Activated naive CD4-positive, alpha-beta T cell treated with anti-CD3 and anti-CD28 coated beads for 36 hours (primary cell): Measurements from ENCODE around the gene STK32A. TPM values are rescaled to one million over a fixed set of nuclear protein-coding genes. Genes with fewer than 3 reads are reported as not detected.

Experiments used
- CTCF ChIA-PET: fragments of 350-600 bp; sonication (Branson Sonifier 250); formaldehyde crosslinking; loops from one replicate; lab custom pipeline; 2021; ENCODE audit warnings: antibody characterized with exemption; lab: Charles Lee
- DNase-seq: peaks from one replicate; pipeline ENCODE4 v3.0.0-alpha.2; 2020
- H3K27ac Mint-ChIP-seq: one replicate; pipeline ENCODE4 v1.8.0; 2021; ENCODE audit warnings: mild to moderate bottlenecking, mixed read lengths
- H3K27me3 Mint-ChIP-seq: one replicate; pipeline ENCODE4 v1.8.0; 2021; ENCODE audit warnings: low read depth, mixed read lengths
- H3K36me3 Mint-ChIP-seq: one replicate; pipeline ENCODE4 v1.8.0; 2021; ENCODE audit warnings: low read depth, mixed read lengths
- H3K4me1 Mint-ChIP-seq: one replicate; pipeline ENCODE4 v1.8.0; 2021; ENCODE audit warnings: low read depth, mixed read lengths
- H3K4me3 Mint-ChIP-seq: one replicate; pipeline ENCODE4 v1.8.0; 2021; ENCODE audit warnings: mild to moderate bottlenecking, moderate library complexity, mixed read lengths
- H3K9me3 Mint-ChIP-seq: one replicate; pipeline ENCODE4 v1.8.0; 2021; ENCODE audit warnings: mixed read lengths
- intact Hi-C: fragments of 100-400 bp; cut with micrococcal nuclease; formaldehyde crosslinking; loops from one replicate; pipeline ENCODE4 v1.15.1; 2023
- total RNA-seq, 2 experiments: library from RNA; stranded (reverse); gene quantifications; one replicate each; pipeline ENCODE4 v1.2.3, GENCODE V29; 2021

The STK32A gene
- total RNA-seq, 2 experiments from 2014 or later = not detected

DNA sequence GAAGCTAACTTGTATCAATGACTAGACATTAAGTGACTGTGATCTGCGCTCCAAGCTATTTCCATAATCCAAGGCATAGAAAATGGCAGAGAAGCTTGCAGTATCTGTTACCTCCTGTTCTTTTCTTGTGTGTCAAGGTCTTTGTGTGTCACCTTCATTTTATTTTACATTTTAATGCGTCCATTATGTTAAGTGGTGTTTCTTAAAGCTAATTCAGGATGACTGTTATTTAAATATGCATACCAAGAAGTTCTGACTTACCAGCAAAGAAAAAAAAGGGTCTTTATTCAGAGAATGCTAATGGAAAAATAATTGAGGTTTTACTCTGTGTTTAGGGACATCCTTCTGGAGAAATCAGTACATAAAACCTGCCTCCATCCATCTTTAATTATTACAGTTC, 52.3 kb downstream of the STK32A start:
- peaks cover 28% of the 10 kb centered on the region for H3K9me3 Mint-ChIP-seq
- H3K36me3 Mint-ChIP-seq = no peaks in the 10 kb centered on the region
- CTCF ChIA-PET = interaction anchor here (0.7 kb wide), 1 partner anchor 1029 kb away, joined by 3 read pairs; no protein-coding TSS in a partner anchor
- intact Hi-C loops = no loop called here
- no peak overlapping the region for H3K27ac Mint-ChIP-seq
- no peaks in the 10 kb centered on the region for H3K4me1 Mint-ChIP-seq
- H3K4me3 Mint-ChIP-seq = no peak overlapping the region
- H3K27me3 Mint-ChIP-seq = no peaks in the 10 kb centered on the region
- DNase-seq = no peak

GRCh38 chr5:147290261-147290660, 55.4 kb downstream of the STK32A start:
- intact Hi-C loops = no loop called here
- DNase-seq = no peak
- CTCF ChIA-PET = no interaction called here
- Mint-ChIP-seq H3K4me3 (no peak overlapping the region), H3K9me3 (peaks cover 12% of the 10 kb centered on the region), H3K4me1 (no peaks in the 10 kb centered on the region), H3K27me3 (no peaks in the 10 kb centered on the region), H3K36me3 (no peaks in the 10 kb centered on the region), H3K27ac (no peak overlapping the region)

DNA sequence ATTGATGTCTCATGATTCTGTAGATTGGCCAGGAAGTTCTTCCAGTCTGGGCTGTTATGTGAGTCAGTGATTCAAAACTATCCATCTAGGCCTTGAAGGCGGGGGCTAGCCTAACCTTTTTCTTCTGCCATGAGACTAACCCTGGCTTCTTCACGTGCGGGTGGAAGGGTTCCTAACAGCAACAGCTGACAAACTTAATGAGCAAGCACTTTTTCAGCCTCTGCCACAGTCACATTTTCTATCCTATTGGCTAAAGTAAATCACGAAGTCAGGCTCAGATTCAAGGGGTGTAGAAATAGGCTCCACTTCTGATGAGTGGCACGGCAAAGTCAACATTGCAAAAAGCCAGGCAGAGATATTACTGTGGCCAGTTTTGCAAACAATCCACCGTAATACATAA, 68.4 kb downstream of the STK32A start:
- no peak overlapping the region for H3K27ac Mint-ChIP-seq
- no peaks in the 10 kb centered on the region for H3K4me1 Mint-ChIP-seq
- intact Hi-C loops = no loop called here
- H3K9me3 Mint-ChIP-seq = peaks cover 2% of the 10 kb centered on the region
- no peaks in the 10 kb centered on the region for H3K27me3 Mint-ChIP-seq
- DNase-seq = no peak
- H3K36me3 Mint-ChIP-seq = no peaks in the 10 kb centered on the region
- CTCF ChIA-PET = no interaction called here
- no peak overlapping the region for H3K4me3 Mint-ChIP-seq

DNA sequence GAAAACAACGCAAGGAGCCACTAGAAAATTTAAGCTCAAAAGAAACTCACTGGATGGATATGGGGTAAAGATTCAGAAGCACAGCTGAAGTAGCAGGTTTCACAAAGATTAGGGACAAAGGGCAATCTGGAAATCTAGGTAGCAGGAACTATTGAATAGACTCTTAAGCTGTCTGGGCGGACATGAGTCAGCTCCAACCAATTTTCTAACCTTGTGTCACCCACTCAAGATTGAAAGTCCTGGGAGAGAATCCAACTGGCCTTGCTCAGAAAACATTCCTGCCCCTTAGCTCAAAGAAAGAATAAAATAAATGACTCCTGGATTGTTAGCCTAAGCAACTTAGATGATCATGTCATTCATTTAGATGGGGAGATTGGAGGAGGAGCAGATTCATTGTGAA, 69.2 kb downstream of the STK32A start:
- no peaks in the 10 kb centered on the region for H3K4me1 Mint-ChIP-seq
- CTCF ChIA-PET = no interaction called here
- H3K27me3 Mint-ChIP-seq = no peaks in the 10 kb centered on the region
- intact Hi-C loops = no loop called here
- H3K27ac Mint-ChIP-seq = no peak overlapping the region
- H3K4me3 Mint-ChIP-seq = no peak overlapping the region
- DNase-seq = no peak
- peaks cover 2% of the 10 kb centered on the region for H3K9me3 Mint-ChIP-seq
- no peaks in the 10 kb centered on the region for H3K36me3 Mint-ChIP-seq

- CTCF ChIA-PET = no interaction called here
- H3K36me3 Mint-ChIP-seq = no peaks in the 10 kb centered on the region
- no peak overlapping the region for H3K4me3 Mint-ChIP-seq
- DNase-seq = no peak
- intact Hi-C loops = no loop called here
- no peaks in the 10 kb centered on the region for H3K27me3 Mint-ChIP-seq
- H3K27ac Mint-ChIP-seq = no peak overlapping the region
- peaks cover 2% of the 10 kb centered on the region for H3K9me3 Mint-ChIP-seq
- H3K4me1 Mint-ChIP-seq = no peaks in the 10 kb centered on the region
Measured at GRCh38 chr5:147305147-147305546, 70.3 kb downstream of the STK32A start.

DNA sequence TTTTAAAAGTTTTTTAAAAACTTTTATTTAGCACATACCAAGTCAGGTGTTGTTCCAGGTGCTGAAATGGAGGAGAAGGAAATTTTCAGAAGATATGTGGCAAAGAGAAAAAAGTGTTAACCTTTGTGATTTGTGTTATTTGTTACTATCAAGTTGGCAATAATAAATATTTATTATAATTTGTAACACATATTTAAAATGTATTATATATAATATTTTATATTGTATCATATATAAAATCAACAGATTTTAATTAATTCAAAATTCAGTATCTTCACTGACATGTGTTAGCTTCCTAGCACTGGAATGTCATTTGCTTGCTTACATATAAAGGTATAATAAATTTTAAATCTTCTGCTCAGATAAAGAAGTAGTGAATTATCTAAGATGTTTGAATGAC, 71.5 kb downstream of the STK32A start:
- no peak overlapping the region for H3K27ac Mint-ChIP-seq
- CTCF ChIA-PET = no interaction called here

GRCh38 chr5:147307170-147307569, 72.3 kb downstream of the STK32A start:
- intact Hi-C loops = no loop called here
- Mint-ChIP-seq H3K4me1 (no peaks in the 10 kb centered on the region), H3K9me3 (peaks cover 2% of the 10 kb centered on the region), H3K27ac (no peak overlapping the region), H3K27me3 (no peaks in the 10 kb centered on the region), H3K36me3 (no peaks in the 10 kb centered on the region), H3K4me3 (no peak overlapping the region)
- DNase-seq = no peak
- CTCF ChIA-PET = interaction anchor here (0.7 kb wide), 1 partner anchor 35 kb away, joined by 3 read pairs; no protein-coding TSS in a partner anchor

More for the DNA sequence above, 71.5 kb downstream of the STK32A start:
- Mint-ChIP-seq H3K9me3 (peaks cover 2% of the 10 kb centered on the region), H3K27me3 (no peaks in the 10 kb centered on the region), H3K4me1 (no peaks in the 10 kb centered on the region), H3K36me3 (no peaks in the 10 kb centered on the region), H3K4me3 (no peak overlapping the region)
- intact Hi-C loops = no loop called here
- DNase-seq = no peak

- Mint-ChIP-seq H3K27ac (no peak overlapping the region), H3K9me3 (peaks cover 3% of the 10 kb centered on the region), H3K4me3 (no peak overlapping the region), H3K36me3 (no peaks in the 10 kb centered on the region), H3K4me1 (no peaks in the 10 kb centered on the region), H3K27me3 (no peaks in the 10 kb centered on the region)
- no peak for DNase-seq
- CTCF ChIA-PET = no interaction called here
- intact Hi-C loops = no loop called here
Measured at GRCh38 chr5:147309621-147310020, 74.8 kb downstream of the STK32A start.

DNA sequence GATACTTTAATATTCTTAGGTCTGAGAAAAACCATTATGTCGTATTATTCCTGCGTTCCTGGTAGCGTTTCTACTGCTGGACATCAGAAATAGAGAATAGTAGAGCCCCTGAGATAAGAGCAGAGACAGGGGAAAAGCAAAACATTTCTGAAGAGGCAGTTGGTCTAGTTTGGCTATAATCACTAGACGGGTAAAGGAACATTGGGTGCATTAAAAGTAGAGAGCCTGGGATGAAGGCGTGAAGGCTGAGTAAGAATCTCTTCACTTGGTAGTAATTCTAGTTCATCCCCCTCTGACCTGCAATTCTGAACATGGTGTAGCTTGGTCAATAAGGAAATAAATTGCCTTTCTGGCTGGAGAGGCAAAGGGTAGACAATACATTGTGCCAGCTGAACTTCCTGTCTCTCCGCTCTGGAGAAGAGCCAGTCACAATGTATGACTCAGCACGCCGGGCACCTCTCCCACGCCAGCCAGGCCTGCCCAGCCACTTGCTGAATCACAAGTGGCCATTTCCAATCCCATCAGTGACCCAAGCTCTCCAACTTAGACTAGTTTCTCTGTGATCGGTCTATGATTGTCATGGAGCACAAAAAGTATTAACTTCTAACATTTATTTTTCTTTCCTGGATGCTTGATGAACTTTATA, 75.4 kb downstream of the STK32A start:
- Mint-ChIP-seq H3K27ac (no peak overlapping the region), H3K36me3 (no peaks in the 10 kb centered on the region), H3K9me3 (peaks cover 3% of the 10 kb centered on the region), H3K4me3 (no peak overlapping the region), H3K4me1 (no peaks in the 10 kb centered on the region), H3K27me3 (no peaks in the 10 kb centered on the region)
- no peak for DNase-seq
- intact Hi-C loops = no loop called here
- CTCF ChIA-PET = no interaction called here

DNA sequence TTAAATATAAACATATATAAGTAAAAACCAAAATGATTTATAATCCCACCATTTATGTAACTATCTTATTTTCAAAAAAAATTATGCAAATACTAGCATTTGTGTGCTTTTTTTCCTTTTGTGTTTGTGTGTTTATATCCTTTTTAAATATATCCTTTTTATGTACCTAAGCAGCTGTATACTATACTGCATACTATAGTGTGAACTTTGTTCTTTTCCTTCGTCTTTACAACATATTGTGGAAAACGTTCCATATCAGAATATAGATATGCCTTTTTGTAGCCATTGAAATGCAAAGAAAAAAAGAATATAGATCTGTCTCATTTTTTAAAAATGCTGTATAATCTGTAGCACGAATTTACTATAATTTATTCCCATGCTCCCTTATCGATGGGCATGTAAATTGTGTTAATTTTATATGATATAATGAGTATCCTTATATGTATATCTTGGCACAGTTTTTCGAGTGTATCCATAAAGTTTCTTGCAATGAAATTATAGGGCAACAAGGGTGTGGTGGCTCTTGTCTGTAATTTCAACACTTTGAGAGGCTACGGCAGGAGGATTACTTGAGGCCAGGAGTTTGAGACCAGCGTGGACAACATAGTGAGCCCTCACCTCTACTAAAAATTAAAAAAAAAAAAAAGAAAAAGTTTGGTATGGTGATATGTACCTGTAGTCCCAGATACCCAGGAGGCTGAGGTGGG, 83.3 kb downstream of the STK32A start:
- no peaks in the 10 kb centered on the region for H3K27me3 Mint-ChIP-seq
- H3K4me3 Mint-ChIP-seq = no peak overlapping the region
- H3K36me3 Mint-ChIP-seq = no peaks in the 10 kb centered on the region
- CTCF ChIA-PET = no interaction called here
- no peaks in the 10 kb centered on the region for H3K4me1 Mint-ChIP-seq
- DNase-seq = no peak
- intact Hi-C loops = no loop called here
- no peak overlapping the region for H3K27ac Mint-ChIP-seq
- H3K9me3 Mint-ChIP-seq = peaks cover 3% of the 10 kb centered on the region

DNA sequence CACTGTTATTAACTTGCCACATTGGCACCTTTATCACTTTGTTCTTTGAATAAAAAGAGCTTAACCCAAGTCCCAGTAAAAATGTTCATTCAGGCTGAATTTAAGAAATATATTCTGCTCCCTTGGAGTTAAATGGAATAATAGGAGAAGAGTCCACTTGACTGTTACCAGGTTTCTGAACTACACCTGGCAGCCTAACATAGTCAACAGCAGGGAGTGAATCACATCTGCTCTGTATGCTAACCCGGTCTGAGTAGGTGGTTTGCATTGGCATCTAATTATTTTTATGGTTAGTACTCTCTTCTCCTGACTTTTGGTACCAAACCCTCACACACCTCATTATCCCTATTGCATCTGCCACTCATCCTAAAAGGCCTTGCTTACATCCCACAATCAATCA, 86.7 kb downstream of the STK32A start:
- CTCF ChIA-PET = interaction anchor here (0.6 kb wide), 1 partner anchor 261 kb away, joined by 3 read pairs; no protein-coding TSS in a partner anchor
- intact Hi-C loops = no loop called here
- DNase-seq = no peak
- H3K36me3 Mint-ChIP-seq = no peaks in the 10 kb centered on the region
- no peak overlapping the region for H3K27ac Mint-ChIP-seq
- no peaks in the 10 kb centered on the region for H3K9me3 Mint-ChIP-seq
- H3K27me3 Mint-ChIP-seq = no peaks in the 10 kb centered on the region
- no peaks in the 10 kb centered on the region for H3K4me1 Mint-ChIP-seq
- H3K4me3 Mint-ChIP-seq = no peak overlapping the region

DNA sequence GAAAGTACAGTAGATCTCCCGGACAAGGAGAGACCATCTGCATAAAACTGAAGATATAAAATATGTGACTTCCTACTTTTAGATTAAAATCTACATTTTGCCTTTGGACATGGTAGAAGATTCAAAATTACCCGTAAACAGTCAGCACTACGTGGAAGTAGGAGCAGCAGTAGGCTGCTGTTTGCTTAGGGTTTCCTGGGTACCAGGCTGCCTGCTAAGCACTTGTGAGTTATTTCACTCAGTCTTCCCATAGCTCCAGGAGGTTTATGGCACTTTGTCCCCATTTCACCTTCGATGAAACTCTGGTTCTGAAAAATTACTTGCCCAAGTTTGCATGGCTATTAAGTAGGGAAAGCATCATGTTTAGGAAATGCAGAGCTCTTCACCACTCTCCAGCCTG, 92.6 kb downstream of the STK32A start:
- Mint-ChIP-seq H3K27me3 (no peaks in the 10 kb centered on the region), H3K4me3 (no peak overlapping the region), H3K36me3 (no peaks in the 10 kb centered on the region), H3K27ac (no peak overlapping the region), H3K4me1 (no peaks in the 10 kb centered on the region), H3K9me3 (no peaks in the 10 kb centered on the region)
- intact Hi-C loops = no loop called here
- no peak for DNase-seq
- CTCF ChIA-PET = no interaction called here

DNA sequence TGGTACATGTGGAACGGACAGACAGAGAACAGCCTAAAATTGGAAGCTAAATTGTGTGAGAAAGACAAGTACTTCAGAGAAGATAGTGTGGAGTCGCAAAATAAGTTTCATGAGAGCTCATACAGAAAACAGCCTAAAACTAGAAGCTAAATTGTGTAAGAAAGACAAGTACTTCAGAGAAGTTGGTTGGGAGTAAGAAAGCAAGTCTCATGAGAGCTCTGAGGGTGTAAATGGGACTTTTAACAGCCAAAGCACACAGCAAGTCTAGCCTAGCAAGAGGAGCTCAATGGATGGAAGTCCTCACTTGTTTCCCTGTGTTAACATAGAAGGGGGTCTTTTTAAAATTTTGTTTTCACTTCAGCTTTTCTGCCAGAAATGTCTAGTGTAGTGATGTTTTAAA, 93.1 kb downstream of the STK32A start:
- DNase-seq = no peak
- no peaks in the 10 kb centered on the region for H3K27me3 Mint-ChIP-seq
- CTCF ChIA-PET = no interaction called here
- no peaks in the 10 kb centered on the region for H3K4me1 Mint-ChIP-seq
- H3K9me3 Mint-ChIP-seq = no peaks in the 10 kb centered on the region
- H3K4me3 Mint-ChIP-seq = no peak overlapping the region
- intact Hi-C loops = no loop called here
- no peaks in the 10 kb centered on the region for H3K36me3 Mint-ChIP-seq
- no peak overlapping the region for H3K27ac Mint-ChIP-seq
